Activated naive CD8-positive, alpha-beta T cell treated with anti-CD3 and anti-CD28 coated beads, Interleukin-2, amount 10 ng/mL, durations not matched to agents 7 days and 5 days (primary cell): ENCODE data around the gene MAML3. TPM values are rescaled to one million over a fixed set of nuclear protein-coding genes. Genes with fewer than 3 reads are reported as not detected.

ENCODE experiments used
- ATAC-seq: fragments of 150-1000 bp; cut with Tn5 transposase; one replicate; pipeline ENCODE4 v1.10.0; 2021; ENCODE audit warnings: low read depth, moderate library complexity
- POLR2A ChIA-PET: fragments of 350-600 bp; sonication (Branson Sonifier 250); formaldehyde crosslinking; loops from one replicate; lab custom pipeline; 2021; ENCODE audit warnings: antibody characterized with exemption; lab: Charles Lee
- DNase-seq: peaks from one replicate; pipeline ENCODE4 v3.0.0; 2021
- H3K27ac Mint-ChIP-seq: one replicate; pipeline ENCODE4 v1.8.0; 2022; ENCODE audit warnings: mild to moderate bottlenecking, mixed read lengths
- H3K27me3 Mint-ChIP-seq: one replicate; pipeline ENCODE4 v1.8.0; 2022; ENCODE audit warnings: mild to moderate bottlenecking, moderate library complexity, mixed read lengths
- H3K36me3 Mint-ChIP-seq: one replicate; pipeline ENCODE4 v1.8.0; 2021; ENCODE audit warnings: mild to moderate bottlenecking, mixed read lengths
- H3K4me1 Mint-ChIP-seq: one replicate; pipeline ENCODE4 v1.8.0; 2021; ENCODE audit warnings: mixed read lengths
- H3K4me3 Mint-ChIP-seq: one replicate; pipeline ENCODE4 v1.8.0; 2022; ENCODE audit warnings: mild to moderate bottlenecking, moderate library complexity, mixed read lengths
- H3K9me3 Mint-ChIP-seq: one replicate; pipeline ENCODE4 v1.8.0; 2021; ENCODE audit warnings: mixed read lengths
- total RNA-seq, 2 experiments: library from RNA; stranded (reverse); gene quantifications; one replicate each; pipeline ENCODE4 v1.2.3, GENCODE V29; 2021

Gene MAML3
- total RNA-seq, 2 experiments from 2014 or later = 4.6 to 4.7 TPM

DNA sequence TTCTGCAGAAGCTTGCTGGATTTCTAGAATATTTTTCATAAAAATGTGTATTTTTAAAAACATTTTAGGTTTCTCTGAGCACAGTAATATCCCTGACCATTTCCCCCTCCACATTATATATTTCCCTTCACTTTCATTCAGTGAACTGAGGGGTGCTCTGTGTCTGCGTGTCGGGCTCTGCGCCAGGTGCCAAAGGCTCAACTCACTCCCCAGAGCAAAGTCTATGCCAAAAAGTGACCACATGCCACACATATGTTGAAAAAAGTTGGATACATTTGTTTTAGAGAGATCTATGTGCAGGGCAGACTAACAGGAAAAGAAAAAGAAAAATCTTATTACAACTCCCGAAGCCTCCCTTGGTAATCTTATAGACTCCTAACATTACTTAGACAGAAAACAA lies 254.6 kb downstream of the MAML3 start:
- DNase-seq = no peak
- Mint-ChIP-seq H3K27ac (no peak overlapping the region), H3K4me1 (peaks cover 30% of the 10 kb centered on the region), H3K9me3 (peaks cover 5% of the 10 kb centered on the region), H3K4me3 (no peak overlapping the region), H3K27me3 (no peaks in the 10 kb centered on the region), H3K36me3 (peaks cover 4% of the 10 kb centered on the region)
- POLR2A ChIA-PET = no interaction called here
- ATAC-seq = no peak

DNA sequence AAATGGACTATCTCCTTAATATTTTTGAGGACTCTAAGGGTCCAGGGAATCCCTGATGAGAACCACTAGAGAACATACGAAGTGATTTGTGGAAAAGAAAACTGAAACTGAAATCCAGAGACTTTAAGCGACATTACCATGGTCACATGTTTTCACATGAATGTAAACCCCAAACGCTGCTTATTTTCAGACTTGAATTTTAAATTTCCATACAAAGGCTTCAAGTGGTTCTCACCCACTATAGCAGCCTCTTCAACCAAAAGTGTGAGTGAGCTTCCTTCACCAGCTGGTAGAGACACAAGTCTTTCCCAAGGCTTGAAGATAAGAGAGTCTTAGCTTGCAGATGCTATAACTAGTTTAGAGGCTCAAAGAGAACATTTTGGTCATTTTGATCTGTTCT lies 255.7 kb downstream of the MAML3 start:
- Mint-ChIP-seq H3K36me3 (no peaks in the 10 kb centered on the region), H3K27ac (peak overlapping the region; percentile 5), H3K4me3 (no peak overlapping the region), H3K27me3 (no peaks in the 10 kb centered on the region), H3K9me3 (no peaks in the 10 kb centered on the region), H3K4me1 (peaks cover 23% of the 10 kb centered on the region)
- peak; percentile 47 for ATAC-seq
- POLR2A ChIA-PET = no interaction called here
- DNase-seq = no peak

DNA sequence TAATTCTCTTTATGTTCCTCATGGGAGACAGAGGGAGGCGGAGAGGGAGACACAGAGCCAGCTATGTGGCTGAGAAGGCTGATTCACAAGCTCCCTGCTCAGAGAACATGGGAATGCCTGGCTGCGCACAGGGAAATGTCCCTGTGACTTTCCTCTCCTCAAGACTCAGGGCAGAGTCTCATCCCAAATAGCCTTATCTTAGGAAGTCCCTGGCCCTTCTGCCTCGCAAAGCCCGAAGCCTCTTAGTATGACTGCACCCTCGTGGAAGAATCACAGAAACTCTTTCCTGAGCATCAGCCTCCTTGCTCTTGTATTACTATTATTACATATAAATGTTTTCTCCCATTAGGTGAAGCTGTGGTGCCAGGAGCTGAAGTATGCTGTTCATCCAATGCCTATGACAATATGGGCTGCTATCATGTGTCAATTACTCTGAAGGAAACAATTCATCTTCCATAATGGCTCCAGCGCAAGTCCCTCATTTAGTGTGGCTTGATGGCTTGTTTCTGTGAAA lies 257.8 kb downstream of the MAML3 start:
- no peak overlapping the region for H3K4me3 Mint-ChIP-seq
- no peaks in the 10 kb centered on the region for H3K36me3 Mint-ChIP-seq
- H3K27me3 Mint-ChIP-seq = no peaks in the 10 kb centered on the region
- no peaks in the 10 kb centered on the region for H3K9me3 Mint-ChIP-seq
- no peak overlapping the region for H3K27ac Mint-ChIP-seq
- ATAC-seq (no peak), DNase-seq (no peak)
- POLR2A ChIA-PET = no interaction called here
- H3K4me1 Mint-ChIP-seq = peaks cover 13% of the 10 kb centered on the region

DNA sequence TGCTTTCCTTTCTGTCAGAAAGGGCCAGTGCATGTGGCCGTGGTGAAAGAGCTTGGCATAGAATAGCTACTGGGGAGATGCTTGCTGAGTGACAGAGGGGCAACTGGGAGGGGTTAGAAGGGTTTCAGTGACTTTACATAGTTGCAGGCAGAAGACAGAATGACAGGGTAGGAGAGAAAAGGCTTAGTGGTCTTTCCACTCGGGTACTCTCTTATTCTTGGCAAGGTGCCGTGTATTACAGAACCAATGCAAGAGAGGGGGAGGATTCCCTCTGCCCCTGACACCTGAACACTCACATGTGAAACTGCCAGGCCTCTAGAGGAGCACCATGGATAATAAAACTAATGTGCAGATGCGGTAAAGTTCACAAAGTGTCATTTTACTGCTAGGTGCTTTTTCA lies 260.2 kb downstream of the MAML3 start:
- Mint-ChIP-seq H3K27ac (no peak overlapping the region), H3K36me3 (no peaks in the 10 kb centered on the region), H3K9me3 (no peaks in the 10 kb centered on the region), H3K27me3 (no peaks in the 10 kb centered on the region), H3K4me3 (no peak overlapping the region), H3K4me1 (peaks cover 5% of the 10 kb centered on the region)
- POLR2A ChIA-PET = no interaction called here
- no peak for DNase-seq
- no peak for ATAC-seq

DNA sequence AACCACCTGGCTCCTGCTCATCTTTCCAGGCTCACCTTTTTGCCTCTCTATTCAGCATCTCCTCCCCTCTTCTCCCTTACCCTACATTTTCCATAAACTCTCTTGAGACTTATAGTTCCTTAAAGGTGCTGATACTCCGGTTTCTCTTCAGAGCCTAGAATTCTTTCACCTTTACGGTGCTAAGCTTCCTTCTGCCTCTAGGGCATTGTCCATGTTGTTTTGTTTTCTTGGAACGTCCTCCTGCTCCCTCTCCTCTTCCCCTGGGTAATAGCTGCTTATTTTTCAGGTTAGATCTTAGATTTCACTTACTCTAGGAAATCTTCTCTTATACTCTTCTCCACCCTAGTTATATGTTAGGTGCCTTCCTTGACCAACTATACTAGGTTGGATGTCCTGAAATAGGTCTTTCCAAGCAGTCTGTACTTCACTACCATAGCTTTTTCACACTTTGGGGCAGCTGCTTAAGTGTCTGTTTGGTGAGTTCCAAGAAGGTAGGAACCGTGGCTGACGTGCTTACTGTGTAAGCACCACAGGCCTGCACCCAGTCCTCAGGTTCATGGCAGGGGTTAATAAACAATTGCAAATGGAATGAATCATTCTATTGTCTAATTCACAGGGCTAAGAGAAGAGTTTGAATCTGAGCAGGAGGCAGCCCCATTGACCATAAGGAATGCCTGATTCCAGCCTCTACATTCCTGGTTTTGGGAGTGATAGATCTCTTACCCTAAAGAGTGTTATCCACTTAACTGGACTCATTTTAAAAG lies 260.8 kb downstream of the MAML3 start:
- POLR2A ChIA-PET = no interaction called here
- no peak for ATAC-seq
- Mint-ChIP-seq H3K27ac (no peak overlapping the region), H3K4me1 (no peaks in the 10 kb centered on the region), H3K27me3 (no peaks in the 10 kb centered on the region), H3K36me3 (no peaks in the 10 kb centered on the region), H3K9me3 (no peaks in the 10 kb centered on the region), H3K4me3 (no peak overlapping the region)
- DNase-seq = no peak

DNA sequence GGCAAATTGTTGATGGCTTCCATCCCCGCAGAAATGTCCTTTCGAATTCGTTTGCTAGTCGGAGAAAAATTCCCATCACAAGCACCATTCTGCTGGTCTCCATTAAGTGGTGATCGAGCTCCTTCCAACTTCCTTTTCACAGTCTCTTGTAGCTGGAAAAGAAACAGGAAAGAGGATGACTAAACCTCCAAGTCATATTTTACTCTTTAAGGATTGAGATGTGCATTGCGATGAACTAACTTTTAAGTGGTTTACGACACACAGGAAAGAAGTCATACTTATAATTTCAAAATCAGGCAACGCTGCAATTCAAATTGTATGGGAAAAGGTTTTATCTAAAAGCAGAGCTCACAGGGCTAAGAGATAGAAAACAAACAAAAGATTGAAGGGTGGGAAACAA lies 263.2 kb downstream of the MAML3 start:
- H3K9me3 Mint-ChIP-seq = no peaks in the 10 kb centered on the region
- no peaks in the 10 kb centered on the region for H3K36me3 Mint-ChIP-seq
- no peak overlapping the region for H3K4me3 Mint-ChIP-seq
- DNase-seq (no peak), ATAC-seq (no peak)
- no peaks in the 10 kb centered on the region for H3K4me1 Mint-ChIP-seq
- no peaks in the 10 kb centered on the region for H3K27me3 Mint-ChIP-seq
- POLR2A ChIA-PET = no interaction called here
- no peak overlapping the region for H3K27ac Mint-ChIP-seq

DNA sequence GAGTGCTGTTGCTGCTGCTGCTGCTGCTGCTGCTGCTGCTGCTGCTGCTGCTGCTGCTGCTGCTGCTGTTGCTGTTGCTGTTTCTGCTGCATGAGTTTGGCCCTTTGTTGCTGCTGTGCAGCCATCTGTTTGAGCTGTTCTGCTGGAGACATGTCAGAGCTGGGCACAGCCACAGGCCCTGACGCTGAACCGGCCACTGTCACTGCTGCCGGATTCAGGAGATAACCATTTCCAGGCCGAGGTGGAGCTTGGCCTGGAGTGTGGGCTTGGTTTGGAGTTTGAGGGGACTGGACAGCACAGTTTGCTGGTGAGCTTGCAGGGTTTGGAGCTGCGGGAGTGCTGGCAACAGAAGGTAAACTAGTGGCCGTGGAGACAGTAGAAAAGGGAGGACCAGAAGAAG lies 264.1 kb downstream of the MAML3 start:
- Mint-ChIP-seq H3K9me3 (no peaks in the 10 kb centered on the region), H3K27me3 (no peaks in the 10 kb centered on the region), H3K27ac (no peak overlapping the region), H3K4me3 (no peak overlapping the region), H3K36me3 (no peaks in the 10 kb centered on the region), H3K4me1 (no peaks in the 10 kb centered on the region)
- POLR2A ChIA-PET = interaction anchor here (0.6 kb wide), 1 partner anchor 106 kb away, joined by 3 read pairs; no protein-coding TSS in a partner anchor
- ATAC-seq (no peak), DNase-seq (no peak)

DNA sequence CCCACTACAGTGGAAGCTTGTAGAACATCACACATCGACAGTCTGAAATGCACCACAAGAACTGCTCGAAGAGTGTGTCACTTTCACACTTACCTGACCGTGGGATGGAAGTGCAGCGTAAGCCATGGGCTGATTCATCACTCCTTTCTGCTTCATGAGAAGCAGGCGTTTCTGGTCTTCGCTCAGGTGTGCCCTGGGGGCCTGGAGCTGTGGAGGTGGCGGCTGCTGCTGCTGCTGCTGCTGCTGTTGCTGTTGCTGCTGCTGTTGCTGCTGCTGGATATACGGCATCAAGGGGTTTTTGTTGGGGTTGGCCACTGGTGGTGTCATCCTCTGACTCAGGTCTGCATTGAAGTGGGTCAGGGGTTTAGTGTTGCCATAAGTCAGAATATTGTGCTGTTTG lies 264.7 kb downstream of the MAML3 start:
- Mint-ChIP-seq H3K4me3 (no peak overlapping the region), H3K9me3 (no peaks in the 10 kb centered on the region), H3K27me3 (no peaks in the 10 kb centered on the region), H3K4me1 (no peaks in the 10 kb centered on the region), H3K27ac (no peak overlapping the region), H3K36me3 (no peaks in the 10 kb centered on the region)
- no peak for DNase-seq
- ATAC-seq = no peak
- POLR2A ChIA-PET = no interaction called here

DNA sequence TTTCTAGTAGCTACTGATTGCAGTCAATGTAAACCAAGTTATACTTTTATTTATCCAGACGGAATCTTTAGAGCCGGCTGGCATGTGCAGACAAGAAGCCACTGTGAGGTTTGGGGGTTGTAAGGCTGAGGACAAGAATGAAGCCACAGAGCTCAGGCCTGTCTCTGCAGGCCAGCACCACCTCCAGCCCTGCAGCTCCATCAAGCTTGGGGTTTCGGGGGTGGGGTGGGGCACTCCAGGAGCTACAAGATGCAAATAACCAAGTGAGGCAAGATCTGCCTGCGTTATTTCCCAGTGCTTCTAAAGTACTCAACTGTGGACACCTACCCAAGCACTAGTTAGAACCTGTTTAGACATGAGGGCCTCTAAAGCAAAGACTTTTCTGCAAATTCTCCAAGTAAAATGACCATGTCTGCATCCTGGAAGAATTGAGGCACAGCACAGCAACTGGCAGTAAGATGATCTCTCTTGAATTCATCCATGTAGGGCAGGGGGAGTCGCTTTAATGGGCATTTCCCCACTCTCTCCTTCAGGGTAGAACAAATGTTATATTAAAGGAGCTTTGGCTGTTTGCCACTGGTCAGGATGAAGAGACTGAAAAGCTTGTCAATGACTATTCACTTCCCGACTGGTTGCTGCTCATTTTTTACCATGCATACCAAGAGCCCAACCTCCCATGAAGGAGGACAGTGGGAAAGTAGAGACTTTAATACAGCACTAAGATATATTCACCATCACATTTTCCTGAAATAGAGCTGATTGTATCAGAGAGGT lies 265.8 kb downstream of the MAML3 start:
- H3K27ac Mint-ChIP-seq = no peak overlapping the region
- DNase-seq = no peak
- H3K4me3 Mint-ChIP-seq = no peak overlapping the region
- no peaks in the 10 kb centered on the region for H3K4me1 Mint-ChIP-seq
- H3K9me3 Mint-ChIP-seq = no peaks in the 10 kb centered on the region
- ATAC-seq = no peak
- no peaks in the 10 kb centered on the region for H3K27me3 Mint-ChIP-seq
- POLR2A ChIA-PET = no interaction called here
- no peaks in the 10 kb centered on the region for H3K36me3 Mint-ChIP-seq

DNA sequence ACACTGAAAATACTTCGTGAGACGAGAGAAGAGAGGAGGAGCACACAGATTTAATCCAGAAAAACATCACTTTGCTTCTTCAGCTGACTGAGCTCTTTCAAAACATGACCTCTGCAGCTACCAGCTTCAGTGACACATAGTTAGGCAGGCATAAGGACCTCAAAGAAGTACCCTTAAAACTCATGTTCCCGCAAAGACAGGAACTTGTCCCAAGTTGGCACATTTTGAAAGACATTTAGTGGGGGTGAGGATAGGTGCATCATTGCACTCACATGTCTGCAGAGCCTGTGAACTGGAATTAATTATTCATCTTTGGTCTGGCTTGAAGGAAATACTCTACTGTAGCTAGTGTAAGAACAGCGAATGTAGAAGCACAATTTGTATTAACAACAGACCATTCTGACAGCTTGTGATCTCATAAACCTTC lies 266.6 kb downstream of the MAML3 start:
- Mint-ChIP-seq H3K27ac (no peak overlapping the region), H3K4me3 (no peak overlapping the region), H3K36me3 (no peaks in the 10 kb centered on the region), H3K4me1 (no peaks in the 10 kb centered on the region), H3K9me3 (peaks cover 2% of the 10 kb centered on the region), H3K27me3 (no peaks in the 10 kb centered on the region)
- POLR2A ChIA-PET = no interaction called here
- ATAC-seq (no peak), DNase-seq (no peak)

DNA sequence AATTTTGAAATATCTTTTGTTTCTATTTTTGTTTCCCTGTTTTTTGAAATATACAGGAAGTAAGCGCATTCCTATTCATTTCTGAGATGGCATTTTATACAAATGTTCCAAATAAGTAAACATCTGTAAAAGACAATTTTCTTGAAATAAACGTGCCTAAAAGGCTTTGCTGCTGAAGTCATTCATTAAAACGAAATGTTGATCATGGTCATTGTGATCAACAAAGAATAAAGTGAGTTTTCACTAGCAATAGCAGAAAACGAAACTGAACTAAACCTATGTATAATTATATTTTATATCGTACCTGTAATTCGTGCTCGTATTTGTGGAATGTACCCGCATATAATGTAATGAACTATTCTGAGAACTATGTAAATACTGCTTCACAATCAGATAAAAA lies 267.2 kb downstream of the MAML3 start:
- no peak overlapping the region for H3K4me3 Mint-ChIP-seq
- no peaks in the 10 kb centered on the region for H3K27me3 Mint-ChIP-seq
- no peak overlapping the region for H3K27ac Mint-ChIP-seq
- DNase-seq (no peak), ATAC-seq (no peak)
- H3K4me1 Mint-ChIP-seq = no peaks in the 10 kb centered on the region
- no peaks in the 10 kb centered on the region for H3K36me3 Mint-ChIP-seq
- POLR2A ChIA-PET = no interaction called here
- peaks cover 2% of the 10 kb centered on the region for H3K9me3 Mint-ChIP-seq

DNA sequence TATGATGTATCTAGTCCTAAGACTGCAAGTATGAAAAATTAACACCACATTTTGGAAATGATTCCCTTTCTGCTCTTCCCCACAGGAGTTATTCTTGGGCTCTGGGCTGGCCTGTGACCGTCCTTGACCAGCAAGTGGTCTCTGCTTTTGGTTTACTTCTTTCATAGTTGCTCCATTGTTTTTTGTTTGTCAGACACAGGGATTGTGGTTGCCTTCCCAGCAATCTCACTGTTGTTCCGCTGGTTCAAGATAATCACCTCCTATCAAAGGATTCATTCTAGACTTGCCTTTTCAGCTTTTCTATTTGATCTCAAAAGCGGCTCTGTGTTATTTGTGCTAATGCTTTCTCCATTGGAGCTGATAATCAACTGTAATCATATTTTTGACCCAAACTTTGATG lies 269.5 kb downstream of the MAML3 start:
- Mint-ChIP-seq H3K4me3 (no peak overlapping the region), H3K27ac (no peak overlapping the region), H3K27me3 (no peaks in the 10 kb centered on the region), H3K4me1 (no peaks in the 10 kb centered on the region), H3K9me3 (peaks cover 2% of the 10 kb centered on the region), H3K36me3 (no peaks in the 10 kb centered on the region)
- POLR2A ChIA-PET = no interaction called here
- ATAC-seq (no peak), DNase-seq (no peak)

DNA sequence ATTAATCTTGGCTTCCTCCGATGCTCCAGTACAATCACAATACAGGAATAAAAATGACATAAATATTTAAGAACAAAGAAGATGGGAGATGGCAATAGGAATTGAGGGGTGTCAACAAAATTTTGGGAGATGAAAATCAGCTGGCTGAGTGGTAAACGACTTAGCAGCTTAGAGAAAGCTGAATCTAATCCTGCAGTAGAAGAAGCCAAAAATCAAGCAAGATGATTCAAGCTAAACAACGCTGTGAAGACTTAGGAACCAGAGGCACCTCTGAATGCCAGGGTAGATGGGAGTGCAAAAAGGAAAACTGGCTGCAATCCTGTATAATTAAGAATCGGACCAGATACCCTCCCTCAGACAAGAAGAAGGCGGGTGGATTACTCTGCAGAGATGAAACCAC lies 273.1 kb downstream of the MAML3 start:
- no peak for ATAC-seq

DNA sequence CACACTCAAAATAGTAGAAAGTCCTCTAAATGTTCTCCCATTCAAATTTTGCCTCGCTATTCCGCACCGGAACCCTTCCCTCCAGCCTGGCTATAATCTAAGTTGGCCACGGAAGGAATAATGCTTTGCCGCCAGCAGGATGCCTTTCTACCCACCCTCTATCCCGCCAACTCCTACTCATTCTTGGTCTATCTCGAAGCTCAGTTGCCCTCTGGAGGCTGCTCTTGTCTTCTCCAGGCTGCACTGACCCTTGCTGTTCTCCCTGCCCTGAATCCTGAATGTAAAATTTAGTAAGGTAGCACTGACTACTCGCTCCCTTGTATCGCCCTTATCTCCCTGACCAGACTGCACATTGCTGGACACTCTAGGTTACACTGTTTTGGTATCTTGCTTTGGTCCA lies 275.9 kb downstream of the MAML3 start:
- Mint-ChIP-seq H3K9me3 (peaks cover 4% of the 10 kb centered on the region), H3K27ac (no peak overlapping the region), H3K27me3 (no peaks in the 10 kb centered on the region), H3K36me3 (no peaks in the 10 kb centered on the region), H3K4me3 (no peak overlapping the region), H3K4me1 (peaks cover 5% of the 10 kb centered on the region)
- DNase-seq = no peak
- no peak for ATAC-seq
- POLR2A ChIA-PET = no interaction called here

More for the DNA sequence above, 273.1 kb downstream of the MAML3 start:
- H3K4me3 Mint-ChIP-seq = no peak overlapping the region
- H3K27me3 Mint-ChIP-seq = no peaks in the 10 kb centered on the region
- no peak for DNase-seq
- H3K9me3 Mint-ChIP-seq = peaks cover 2% of the 10 kb centered on the region
- H3K4me1 Mint-ChIP-seq = no peaks in the 10 kb centered on the region
- H3K27ac Mint-ChIP-seq = no peak overlapping the region
- POLR2A ChIA-PET = no interaction called here
- H3K36me3 Mint-ChIP-seq = no peaks in the 10 kb centered on the region
